HG02938 (cell line): ENCODE measurements around the gene MANEAL.
"Not testable (repeated sequence)": the region's sequence is repeated elsewhere in the genome, so short reads cannot be mapped to it uniquely, and the experiment has no call there.

ENCODE experiments used
- ATAC-seq: cut with Tn5 transposase; IDR thresholded peaks from one replicate; pipeline ENCODE4 v1.9.1; 2021; ENCODE audit warnings: mild to moderate bottlenecking, moderate library complexity; ENCODE audit not compliant: unreplicated experiment

Gene MANEAL, protein sequence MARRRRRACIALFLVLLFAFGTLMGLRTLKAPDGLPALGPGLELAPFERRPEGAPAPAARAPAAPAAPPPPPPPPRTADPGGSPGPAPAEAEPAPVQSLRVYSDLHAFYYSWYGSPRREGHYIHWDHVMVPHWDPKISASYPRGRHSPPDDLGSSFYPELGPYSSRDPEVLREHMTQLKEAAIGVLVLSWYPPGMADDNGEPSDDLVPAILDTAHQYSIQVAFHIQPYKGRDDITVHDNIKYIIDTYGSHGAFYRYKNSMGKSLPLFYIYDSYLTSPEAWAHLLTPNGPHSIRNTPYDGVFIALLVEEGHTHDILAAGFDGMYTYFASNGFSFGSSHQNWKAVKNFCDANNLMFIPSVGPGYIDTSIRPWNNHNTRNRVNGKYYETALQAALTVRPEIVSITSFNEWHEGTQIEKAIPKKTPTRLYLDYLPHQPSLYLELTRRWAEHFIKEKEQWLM

DNA sequence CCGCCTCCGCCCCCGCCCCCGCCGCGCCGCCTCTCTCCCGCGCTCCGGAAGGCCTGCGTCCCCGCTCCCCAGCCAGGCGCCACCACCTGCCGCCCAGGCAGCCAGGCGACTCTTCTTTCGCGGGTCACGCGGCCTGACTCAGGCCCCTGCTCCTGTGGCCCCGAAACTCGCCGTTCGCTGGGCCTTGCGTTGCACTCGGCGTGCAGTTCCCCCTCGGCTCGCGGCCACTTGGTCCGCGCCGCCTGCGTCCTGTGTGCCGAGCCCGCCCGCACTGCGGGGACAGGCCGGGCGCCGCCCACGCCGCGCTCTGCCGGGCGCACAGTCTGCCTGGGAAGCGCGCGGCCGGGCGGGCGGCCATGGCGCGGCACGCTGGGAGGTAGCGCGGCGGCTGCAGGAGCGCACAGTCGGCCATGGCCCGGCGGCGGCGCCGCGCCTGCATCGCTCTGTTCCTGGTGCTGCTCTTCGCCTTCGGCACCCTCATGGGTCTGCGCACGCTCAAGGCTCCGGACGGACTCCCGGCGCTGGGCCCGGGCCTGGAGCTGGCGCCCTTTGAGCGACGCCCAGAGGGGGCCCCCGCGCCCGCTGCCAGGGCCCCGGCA, at the start of gene MANEAL:
TSS of gene MANEAL (plus strand) at position 75 of the 599 bp plus-strand sequence. CDS start at position 411, 336 bp downstream.
- ATAC-seq, result no peak

DNA sequence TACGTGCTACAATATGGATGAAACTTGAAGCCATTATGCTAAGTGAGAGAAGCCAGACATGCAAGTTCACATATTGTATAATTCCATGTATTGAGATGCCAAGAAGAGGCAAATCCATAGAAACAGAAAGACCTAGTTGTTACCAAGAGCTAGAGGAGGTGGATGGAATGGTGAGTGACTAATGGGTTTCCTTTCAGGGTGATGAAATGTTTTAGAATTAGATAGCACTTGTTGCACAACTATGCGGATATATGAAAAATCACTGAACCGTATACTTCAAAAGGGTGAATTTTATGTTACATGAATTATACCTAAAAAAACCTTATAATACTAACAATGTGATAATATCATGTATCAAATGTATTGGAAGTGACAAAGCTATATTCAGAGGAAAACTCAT, 46.8 kb upstream of the MANEAL start:
- no peak for ATAC-seq

DNA sequence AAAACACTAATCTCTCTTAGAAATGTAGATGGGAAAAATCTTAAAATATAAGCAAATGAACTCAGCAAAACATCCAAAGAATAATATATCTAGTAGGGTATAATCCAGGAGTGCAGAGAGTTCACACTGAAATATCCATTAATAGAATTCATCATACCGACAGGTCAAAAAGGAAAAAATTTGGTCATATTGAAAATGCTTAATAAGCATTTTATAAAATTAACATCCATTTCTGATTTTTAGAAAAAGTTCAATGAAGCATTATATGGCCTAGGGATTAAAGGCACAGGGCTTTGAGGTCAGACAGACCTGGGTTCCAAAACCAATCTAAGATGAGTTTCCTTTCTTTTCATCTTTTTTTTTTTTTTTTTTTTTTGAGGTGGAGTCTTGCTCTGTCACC, 45.1 kb upstream of the MANEAL start:
- no peak for ATAC-seq

DNA sequence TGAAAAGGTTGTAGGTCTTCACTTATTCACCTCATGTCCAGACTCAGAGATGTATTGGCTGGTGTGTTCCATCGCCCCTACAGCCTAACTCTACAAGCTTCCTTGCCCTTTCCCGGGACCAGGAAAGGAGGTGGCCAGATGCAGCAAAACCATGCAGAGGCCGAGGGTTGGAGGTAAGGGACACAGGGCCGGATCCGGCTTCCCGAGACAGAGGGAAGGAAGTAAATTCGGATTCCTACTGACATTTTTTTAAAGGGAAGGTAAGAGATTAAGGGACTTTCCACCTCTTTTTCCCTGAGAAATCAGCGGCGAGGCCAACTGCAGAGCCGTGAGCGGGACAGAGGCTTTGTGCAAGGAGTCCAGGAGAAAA, 41.4 kb upstream of the MANEAL start:
- no peak for ATAC-seq

DNA sequence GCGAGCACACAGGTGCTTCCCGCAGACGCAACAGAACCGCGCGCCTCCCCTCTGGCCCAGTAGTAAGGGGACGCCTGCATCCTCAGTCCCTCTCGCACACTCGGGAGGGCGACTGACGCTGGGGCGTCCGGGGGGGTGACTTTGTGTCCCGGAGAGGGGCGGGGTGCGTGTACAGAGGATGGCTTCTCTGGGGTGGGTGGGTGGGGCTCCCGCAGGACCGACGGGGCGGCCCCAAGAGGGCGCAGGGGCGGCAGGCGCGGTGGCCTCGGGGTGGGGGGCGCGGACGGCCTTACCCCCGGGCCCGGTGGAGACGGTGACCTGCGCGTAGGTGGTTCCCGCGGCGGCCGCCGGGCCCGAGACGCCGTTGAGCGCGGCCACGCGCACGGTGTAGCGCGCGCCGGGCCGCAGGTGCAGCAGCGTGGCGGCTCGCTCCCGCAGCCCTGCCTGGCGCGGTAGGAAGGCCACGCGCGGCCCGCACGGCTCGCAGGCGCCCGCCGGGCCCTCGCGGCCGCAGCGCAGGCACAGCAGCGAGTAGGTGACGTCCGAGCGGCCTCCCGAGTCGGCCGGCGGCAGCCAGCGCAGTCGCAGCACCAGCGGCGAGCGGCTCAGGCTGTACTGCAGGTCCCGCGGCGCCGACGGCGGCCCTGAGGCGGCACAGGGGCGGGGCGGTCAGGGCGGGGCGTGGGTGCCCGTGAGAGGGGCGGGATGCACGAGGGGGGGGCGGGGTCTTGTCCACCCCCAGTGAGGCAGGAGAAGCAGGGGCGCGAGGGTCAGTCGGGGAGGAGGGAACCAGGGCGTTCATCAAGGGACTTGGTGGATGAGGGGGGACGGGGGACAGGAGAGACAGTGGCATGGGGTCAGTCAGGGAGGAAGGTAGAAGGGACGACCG, 40.8 kb upstream of the MANEAL start:
- no peak for ATAC-seq

DNA sequence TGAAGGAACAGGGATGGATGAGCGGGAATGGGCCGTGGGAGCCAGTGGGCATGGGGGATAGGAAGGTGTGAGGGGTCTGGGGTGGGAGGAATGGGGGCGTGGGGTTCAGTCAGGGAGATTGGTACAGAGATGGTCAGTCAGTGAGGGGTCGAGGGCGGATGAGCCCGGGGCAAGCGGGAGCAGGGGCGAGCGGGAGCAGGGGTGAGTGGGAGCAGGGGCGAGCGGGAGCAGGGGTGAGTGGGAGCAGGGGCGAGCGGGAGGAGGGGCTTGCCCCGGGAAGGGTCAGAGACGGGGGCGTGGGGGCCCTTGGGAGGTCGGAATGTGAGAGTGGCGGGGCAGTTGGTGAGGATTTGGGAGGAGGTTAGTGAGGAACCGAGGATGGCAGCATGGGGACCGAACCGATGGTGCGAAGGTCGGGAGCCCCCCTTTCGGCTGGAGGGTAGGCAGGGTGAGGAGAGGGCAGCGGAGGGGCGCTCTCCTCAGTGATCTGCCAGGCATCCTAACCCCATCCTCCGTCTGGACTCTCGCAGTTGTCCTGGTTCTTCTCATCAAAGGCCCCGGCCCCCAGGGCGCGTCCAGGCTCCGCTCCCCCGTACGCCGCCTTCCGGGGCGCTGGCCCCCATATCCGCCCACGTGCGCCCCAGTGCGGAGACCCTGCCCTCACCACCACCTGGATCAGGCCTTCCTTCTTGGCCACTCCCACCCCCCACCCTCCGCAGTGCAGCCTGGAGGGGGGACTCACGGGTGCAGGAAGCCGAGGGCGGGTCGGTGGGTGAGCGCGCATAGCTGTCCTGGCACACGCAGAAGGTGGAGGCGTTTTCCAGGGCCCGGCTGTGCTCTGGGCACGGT, 40.0 kb upstream of the MANEAL start:
- no peak for ATAC-seq

DNA sequence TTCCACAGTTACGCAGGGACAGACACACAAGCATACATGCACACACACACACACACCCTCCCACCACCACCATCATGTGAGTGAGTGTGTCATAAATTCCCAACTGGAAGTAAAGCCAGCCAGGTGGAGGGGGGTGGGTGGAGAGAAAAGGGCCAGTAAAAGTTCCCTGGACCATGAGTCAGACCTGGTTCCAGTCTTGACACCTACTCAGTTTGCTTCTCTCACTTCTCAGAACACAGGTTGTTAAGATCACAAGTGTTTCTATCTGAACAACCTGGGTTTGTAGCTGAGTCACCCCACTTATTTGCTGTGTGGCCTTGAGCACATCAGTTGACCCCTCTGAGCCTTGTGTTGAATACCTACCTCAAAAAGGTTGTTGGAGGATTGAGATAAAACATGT, 38.4 kb upstream of the MANEAL start:
- no peak for ATAC-seq

DNA sequence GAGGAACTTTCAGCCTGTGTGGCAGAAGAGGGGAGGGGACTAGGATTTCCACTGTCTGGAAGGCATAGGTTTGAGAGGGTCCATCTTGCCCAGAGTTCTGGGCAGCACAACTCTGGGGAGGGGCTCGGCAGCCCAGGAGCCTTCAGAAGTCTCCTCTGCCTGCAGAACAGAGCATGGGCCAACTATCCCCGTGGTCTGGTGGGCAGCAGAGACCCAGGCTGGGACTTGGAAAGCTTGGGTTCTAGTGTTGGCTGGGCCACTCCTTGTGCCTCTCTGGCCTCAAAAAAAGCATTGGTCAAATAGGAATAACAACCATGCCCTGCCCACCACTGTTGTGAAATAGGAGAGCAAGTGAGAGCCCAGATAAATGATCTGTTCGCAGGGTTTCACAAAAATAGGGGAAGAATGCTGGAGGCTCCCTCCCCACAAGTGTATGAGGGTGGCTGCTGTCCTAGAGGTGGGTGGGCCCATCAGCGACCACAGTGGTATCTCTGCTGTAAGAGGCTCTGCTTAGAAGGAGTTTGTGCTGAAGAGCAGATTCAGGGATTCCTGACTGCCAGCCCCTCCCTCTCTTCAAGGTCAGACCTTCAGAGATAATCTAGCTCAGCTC, 37.6 kb upstream of the MANEAL start:
- no peak for ATAC-seq

DNA sequence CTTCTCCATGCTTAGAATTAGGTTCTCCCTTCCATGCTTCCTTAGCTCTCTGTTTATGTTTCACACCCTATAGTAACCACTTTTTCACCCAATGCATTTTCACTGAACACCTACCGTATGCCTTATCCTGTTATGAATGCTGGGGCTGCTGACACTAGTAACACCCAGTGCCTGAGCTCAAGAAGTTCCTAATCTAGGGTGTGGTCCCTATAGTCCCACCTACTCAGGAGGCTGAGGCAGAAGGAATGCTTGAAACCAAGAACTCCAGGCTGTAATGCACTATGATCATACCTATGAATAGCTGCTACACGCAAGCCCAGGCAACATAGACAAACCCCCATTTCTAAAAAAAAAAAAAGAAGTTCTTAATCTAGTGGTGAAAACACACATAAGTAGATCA, 34.2 kb upstream of the MANEAL start:
- no peak for ATAC-seq

DNA sequence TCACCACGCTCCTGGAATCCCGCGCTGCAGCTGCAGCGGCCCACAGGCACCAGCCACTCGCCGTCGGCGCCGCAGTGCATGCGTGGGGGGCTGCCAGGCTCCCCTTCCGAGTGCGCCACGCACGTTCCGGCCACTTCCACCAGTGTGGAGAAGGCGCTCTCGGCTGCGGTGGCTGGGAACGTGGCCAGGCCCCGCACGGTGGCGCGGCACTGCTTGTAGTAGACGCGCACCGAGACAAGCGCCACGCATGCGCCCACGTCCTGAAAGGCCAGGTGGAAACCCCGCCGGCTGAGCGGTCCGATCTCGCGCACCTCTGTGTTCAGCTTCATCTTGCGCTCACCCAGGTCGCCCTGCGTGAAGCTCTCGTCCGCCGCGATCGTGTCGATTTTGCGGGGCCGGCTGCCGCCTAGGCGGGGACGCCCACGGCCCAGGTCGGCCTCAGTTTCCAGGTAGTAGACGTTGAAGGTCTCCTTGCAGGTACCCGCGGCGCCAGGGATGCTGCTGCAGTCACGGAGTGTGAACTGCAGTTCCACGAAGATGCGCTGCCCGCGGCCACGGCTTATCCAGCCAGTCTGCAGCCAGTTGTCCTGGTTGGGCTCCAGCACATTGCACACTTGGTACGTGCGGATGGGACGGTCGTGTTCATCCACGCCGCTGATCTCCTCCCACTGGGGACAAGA, 32.1 kb upstream of the MANEAL start:
- ATAC-seq, result no peak

DNA sequence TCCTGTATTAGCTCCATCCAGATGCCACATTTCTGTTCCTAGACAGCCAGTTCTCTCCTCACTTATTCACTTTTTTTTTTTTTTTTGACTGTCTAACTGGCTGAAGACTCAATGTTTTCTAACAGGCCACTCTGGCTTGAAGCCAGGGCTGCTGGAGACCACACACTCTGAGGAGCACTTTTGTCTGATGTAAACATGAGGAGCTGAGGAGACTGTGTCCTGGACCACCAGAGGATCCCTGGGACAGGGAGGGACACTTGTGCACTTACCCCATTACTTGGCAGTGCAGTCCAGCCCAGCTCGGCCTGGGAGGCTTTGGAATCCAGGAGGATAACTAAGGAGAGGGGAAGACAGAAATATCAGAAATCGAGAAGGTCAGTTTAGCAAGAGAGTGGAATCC, 31.1 kb upstream of the MANEAL start:
- no peak for ATAC-seq

DNA sequence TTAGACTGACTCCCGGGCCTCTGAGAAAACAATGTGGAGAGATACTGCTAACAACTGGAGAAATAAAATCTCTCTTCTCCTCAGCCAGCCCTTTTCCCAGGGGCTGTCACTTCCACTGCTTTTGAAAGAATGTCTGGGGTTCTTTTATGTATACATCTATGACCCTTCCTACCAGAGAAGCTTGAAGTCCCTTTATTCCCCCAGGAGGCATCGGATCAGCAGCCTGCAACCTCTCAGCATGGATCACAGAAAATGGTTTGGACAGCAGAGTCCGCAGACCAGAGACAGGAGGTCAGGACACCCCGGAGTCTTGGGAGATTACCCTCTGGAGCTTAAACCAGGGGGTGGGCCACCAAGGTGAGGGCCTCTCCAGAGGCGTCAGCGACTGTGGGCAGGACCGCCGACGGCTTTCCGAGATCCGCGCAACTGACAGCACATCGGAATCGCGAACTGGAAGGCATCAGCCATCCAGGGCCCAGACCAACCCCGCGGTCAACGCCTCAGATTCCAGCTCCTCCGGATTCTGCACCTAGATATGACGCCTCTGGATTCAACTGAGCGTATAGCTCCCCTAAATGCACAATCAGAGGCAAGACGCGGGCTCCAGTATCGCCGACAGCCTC, 29.7 kb upstream of the MANEAL start:
- no peak for ATAC-seq

DNA sequence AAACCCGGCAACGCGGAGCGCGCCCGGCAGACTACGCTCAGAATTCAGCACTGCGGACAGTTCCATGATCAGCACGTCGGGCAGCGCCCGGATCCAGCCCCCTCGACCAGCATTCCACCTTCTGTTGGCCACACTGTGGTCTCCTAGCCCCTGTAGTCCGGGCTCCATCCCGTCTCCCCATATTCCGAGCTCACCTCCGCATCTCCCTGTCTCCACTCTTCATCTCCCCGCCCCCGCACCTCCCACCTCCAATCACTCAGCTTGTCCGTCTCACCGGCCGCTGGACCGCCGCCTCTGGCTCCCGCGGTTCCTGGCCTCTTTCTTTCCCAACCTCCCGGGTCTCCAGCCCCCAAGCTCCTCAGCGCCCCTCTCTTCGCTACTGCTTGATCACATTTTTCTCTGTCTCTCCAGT, 29.2 kb upstream of the MANEAL start:
- ATAC-seq, result no peak

DNA sequence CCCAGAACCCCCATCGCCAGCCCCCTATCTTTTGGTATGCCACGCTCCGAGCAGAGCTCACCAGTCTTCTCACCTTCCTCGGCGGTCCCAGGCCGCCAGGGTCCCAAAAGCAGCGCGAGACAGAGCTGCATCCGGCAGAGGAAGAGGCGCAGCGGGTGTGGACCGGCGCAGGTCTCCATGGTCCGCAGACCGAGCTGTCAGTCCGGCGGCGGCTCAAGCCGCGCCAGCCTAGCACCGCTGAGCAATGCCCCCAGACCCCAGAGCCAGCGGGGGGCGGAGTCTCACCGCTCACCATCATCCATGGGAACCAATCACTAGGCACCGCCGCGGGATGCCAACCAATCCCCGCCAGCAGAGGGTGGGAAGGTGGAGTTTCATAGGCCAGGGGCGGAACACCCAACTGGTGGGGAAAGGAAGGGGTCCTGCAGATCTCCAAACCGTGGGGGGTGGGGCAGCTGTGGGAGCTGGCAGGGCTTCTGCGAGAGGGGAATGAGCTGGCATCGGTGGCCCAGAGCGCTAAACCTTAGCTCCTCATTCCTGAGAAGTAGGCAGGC, 28.7 kb upstream of the MANEAL start, which contains the start of gene EPHA10:
TSS of gene EPHA10 (minus strand) at position 233 of the 554 bp plus-strand sequence. CDS start at position 179, 54 bp downstream.
- no peak for ATAC-seq

DNA sequence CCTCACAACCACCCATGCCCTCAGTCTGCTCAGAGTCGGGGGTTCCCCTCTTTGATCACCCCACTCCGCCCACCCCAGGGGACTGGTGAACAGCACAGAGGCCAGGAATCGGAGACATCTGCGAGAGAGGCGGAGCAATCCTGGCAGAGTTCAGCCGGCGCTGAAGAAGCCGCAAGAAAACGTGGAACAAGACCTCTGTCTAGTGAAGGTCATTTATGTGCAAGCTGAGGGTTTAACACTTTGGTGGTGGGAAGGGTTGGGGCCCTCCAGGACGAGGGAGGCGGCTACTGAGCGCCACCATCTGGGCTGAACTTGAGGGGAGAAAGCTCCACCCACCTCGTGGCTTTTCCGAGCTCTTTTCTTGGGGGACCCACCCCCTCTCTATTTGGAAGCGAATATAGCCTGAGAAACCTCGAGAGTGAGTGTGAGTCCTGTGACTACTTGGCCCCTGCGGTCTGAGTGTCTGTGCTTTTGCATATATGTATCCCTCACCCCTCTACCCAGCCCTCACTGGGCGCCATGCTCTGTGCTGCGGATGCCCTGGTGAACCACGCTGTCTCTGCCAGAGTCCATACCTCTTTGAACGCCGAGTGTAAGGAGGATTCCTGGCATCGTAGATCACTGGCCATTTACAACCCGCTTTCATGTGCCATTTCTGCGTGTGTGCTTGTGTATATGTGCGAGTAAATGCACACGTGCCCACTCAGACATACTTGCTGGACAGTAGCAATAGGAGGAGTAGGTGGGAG, 27.6 kb upstream of the MANEAL start:
- no peak for ATAC-seq

DNA sequence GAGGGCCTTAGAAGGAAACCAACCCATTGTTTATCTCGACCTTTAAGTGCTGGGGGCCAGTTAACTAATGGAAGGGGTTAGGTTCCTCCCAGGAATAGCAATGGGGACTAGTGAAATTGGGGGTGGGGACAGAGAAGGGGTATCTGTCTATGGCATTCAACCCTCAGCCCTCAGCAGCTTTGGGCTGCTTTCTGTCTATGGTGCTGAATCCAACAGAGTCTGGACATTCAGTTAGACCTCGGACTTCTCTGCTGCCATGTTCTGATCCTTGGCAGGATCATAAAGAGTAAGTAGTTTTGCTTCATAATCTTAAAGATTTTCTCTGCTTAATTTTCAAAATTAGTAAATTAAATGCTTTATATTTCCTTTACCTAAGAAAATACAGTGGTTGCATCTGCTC, 26.2 kb upstream of the MANEAL start:
- no peak for ATAC-seq

DNA sequence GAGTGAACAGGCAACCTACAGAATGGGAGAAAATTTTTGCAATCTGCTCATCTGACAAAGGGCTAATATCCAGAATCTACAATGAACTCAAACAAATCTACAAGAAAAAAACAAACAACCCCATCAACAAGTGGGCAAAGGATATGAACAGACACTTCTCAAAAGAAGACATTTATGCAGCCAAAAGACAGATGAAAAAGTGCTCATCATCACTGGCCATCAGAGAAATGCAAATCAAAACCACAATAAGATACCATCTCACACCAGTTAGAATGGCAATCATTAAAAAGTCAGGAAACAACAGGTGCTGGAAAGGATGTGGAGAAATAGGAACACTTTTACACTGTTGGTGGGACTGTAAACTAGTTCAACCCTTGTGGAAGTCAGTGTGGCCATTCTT, 22.2 kb upstream of the MANEAL start:
- not testable (repeated sequence) for ATAC-seq

DNA sequence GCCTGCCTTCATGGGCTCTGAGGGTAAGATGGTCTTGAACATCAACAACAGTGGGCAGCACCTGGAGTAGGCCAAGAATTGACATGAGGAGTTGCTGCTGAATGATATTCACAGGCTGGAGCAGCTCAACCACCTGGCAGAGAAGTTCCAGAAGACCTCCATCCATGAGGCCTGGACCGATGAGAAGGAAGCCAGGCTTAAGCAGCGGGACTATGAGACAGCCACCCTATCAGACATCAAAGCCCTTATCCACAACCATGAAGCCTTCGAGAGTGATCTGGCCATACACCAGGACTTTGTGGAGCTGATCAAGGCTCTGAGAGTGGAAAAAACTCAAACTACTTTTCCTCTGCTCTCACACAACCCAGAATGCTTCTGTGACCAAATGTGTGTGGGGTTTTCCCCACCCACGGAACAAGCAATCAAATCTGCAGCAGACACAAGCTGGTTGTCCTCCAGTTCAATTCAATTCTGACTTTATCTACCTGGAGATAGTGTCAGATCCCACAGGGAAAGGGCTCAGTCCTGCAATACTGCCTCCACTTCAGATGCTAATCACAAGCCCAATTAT, 16.6 kb upstream of the MANEAL start:
- ATAC-seq, result no peak
